ENCODE results near the gene HTR2A.

HTR2A gene

GRCh38 chr13:46899801-46900200 is 2.9 kb upstream of the HTR2A start:
- TF ChIP-seq CTCF (IDR thresholded peaks at IDR 0.05; ENCODE audit: low read depth, low read length, missing control alignments), result no peak
- no peak overlapping the region for H3K4me3 ChIP-seq (replicated peaks; ENCODE audit: low read depth, low read length)
- no peak for DNase-seq (ENCODE audit: extremely low read depth, low read depth)

- no peak for TF ChIP-seq CTCF (IDR thresholded peaks at IDR 0.05; ENCODE audit: low read depth, low read length, missing control alignments)
- DNase-seq (ENCODE audit: extremely low read depth, low read depth), result no peak
- no peak overlapping the region for H3K4me3 ChIP-seq (replicated peaks; ENCODE audit: low read depth, low read length)
Measured at GRCh38 chr13:46895381-46895780, 1.5 kb downstream of the HTR2A start.

GRCh38 chr13:46894568-46894967 is 2.3 kb downstream of the HTR2A start:
- peak overlapping the region; percentile 49 for H3K4me3 ChIP-seq (replicated peaks; ENCODE audit: low read depth, low read length)
- no peak for TF ChIP-seq CTCF (IDR thresholded peaks at IDR 0.05; ENCODE audit: low read depth, low read length, missing control alignments)
- no peak for DNase-seq (ENCODE audit: extremely low read depth, low read depth)

GRCh38 chr13:46893798-46894560 is 2.9 kb downstream of the HTR2A start:
- H3K4me3 ChIP-seq (replicated peaks; ENCODE audit: low read depth, low read length), result peak overlapping the region; percentile 49
- peak; percentile 92 for TF ChIP-seq CTCF (IDR thresholded peaks at IDR 0.05; ENCODE audit: low read depth, low read length, missing control alignments)
- no peak for DNase-seq (ENCODE audit: extremely low read depth, low read depth)

- TF ChIP-seq CTCF (IDR thresholded peaks at IDR 0.05; ENCODE audit: low read depth, low read length, missing control alignments), result no peak
- no peak for DNase-seq (ENCODE audit: extremely low read depth, low read depth)
- peak overlapping the region; percentile 49; the same call in 1 of the 2 replicates for H3K4me3 ChIP-seq (replicated peaks; ENCODE audit: low read depth, low read length)
Measured at GRCh38 chr13:46893221-46893740, 3.6 kb downstream of the HTR2A start.

GRCh38 chr13:46885018-46885417 is 11.8 kb downstream of the HTR2A start:
- DNase-seq (ENCODE audit: extremely low read depth, low read depth), result no peak
- H3K4me3 ChIP-seq (replicated peaks; ENCODE audit: low read depth, low read length), result no peak overlapping the region
- TF ChIP-seq CTCF (IDR thresholded peaks at IDR 0.05; ENCODE audit: low read depth, low read length, missing control alignments), result no peak

Measured in HFF-Myc (cell line).